Upper lobe of left lung (tissue), 4 donors: ENCODE results near the gene PLB1.

ENCODE experiments used
- CTCF ChIP-seq, 6 experiments: fragments of 450-650 bp in 4 of 6; fragments of 200-600 bp in 2 of 6; sonication (generic) in 2 of 6; IDR thresholded peaks; one replicate each; pipeline ENCODE4 v1.5.1; 2016 to 2019; ENCODE audit warnings: antibody characterized with exemption in 6 of 6
- POLR2A ChIP-seq, 4 donors: fragments of 450-650 bp; IDR thresholded peaks; one replicate each; pipeline ENCODE4 v1.5.1; 2016 to 2017; ENCODE audit warnings: antibody characterized with exemption in 4 of 4, mild to moderate bottlenecking in 2 of 4

DNA sequence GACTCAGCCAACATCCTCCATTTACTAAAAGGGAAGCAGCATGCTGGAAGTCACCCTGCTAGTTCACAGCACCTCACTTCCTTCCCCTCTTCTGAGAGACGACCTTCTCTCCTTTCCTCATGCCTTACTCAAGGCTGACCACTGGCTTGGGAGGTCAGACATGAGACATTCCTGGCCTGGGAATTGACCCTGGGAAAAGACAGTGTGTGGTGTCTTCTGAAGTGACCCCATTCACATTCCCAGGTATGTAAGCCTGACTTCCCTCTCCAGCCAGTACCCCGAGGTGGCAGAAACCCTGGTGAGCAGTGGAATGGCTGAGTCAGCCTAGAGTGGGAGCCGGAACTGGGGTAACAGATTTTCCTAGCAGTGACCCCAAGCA is 92.4 kb downstream of the PLB1 start:
- no peak for TF ChIP-seq CTCF (IDR thresholded peaks at IDR 0.05)
- TF ChIP-seq POLR2A (IDR thresholded peaks at IDR 0.05), result no peak
